Adrenal gland (tissue), 12 donors: ENCODE measurements around the gene EIF4H. TPM values are rescaled to one million over a fixed set of nuclear protein-coding genes. Genes with fewer than 3 reads are reported as not detected.
"Not testable (repeated sequence)": the region's sequence is repeated elsewhere in the genome, so short reads cannot be mapped to it uniquely, and the experiment has no call there.

Source experiments
- DNase-seq, 7 donors: peaks; one replicate each; pipeline ENCODE4 v3.0.0-alpha.2; 2019 to 2020
- H3K27ac ChIP-seq, 5 donors: fragments of 200-600 bp; sonication (generic) in 4 of 5; 1 replicate in 3 of 5; 2 replicates in 2 of 5; pipeline versions ENCODE4 v1.5.1 to v1.8.0; 2016 to 2020; ENCODE audit warnings: mild to moderate bottlenecking in 1 of 5
- H3K27me3 ChIP-seq: fragments of 200-600 bp; 2 replicates; pipeline ENCODE4 v1.8.0; 2021
- H3K36me3 ChIP-seq, 2 donors: fragments of 200-600 bp; replicated peaks in 1 of 2; 1 replicate in 1 of 2; 2 replicates in 1 of 2; pipeline versions ENCODE4 v1.5.1 to v1.8.0; 2018 to 2022
- H3K4me1 ChIP-seq, 2 donors: fragments of 200-600 bp; replicated peaks in 1 of 2; 1 replicate in 1 of 2; 2 replicates in 1 of 2; pipeline versions ENCODE4 v1.5.1 to v1.8.0; 2018 to 2021
- H3K4me3 ChIP-seq, 4 donors: fragments of 200-600 bp; sonication (generic) in 3 of 4; one replicate each; pipeline ENCODE4 v1.5.1; 2016 to 2018
- H3K9me3 ChIP-seq, 3 donors: fragments of 200-600 bp; sonication (generic) in 1 of 3; replicated peaks in 1 of 3; 1 replicate in 2 of 3; 2 replicates in 1 of 3; pipeline versions ENCODE4 v1.5.1 to v1.8.0; 2016 to 2021
- POLR2A ChIP-seq, 2 donors: fragments of 450-650 bp; IDR thresholded peaks; one replicate each; pipeline ENCODE4 v1.6.1; 2017; ENCODE audit warnings: antibody characterized with exemption in 2 of 2, mild to moderate bottlenecking in 2 of 2, moderate library complexity in 1 of 2
- WGBS, 4 donors: extraction: QIAGEN DNeasy Blood & Tissue Kit in 2 of 4; methylation state at CpG; one replicate each; pipeline versions ENCODE4 v1.1.5 to v1.1.7; 2013 to 2017; 5-methylcytosine and 5-hydroxymethylcytosine counted together
- intact Hi-C, 2 donors: fragments of 100-400 bp; cut with DNase I; formaldehyde crosslinking; loops; one replicate each; pipeline versions ENCODE4 v1.14.1 to v1.15.0; 2022 to 2023
- polyA plus RNA-seq, 3 donors: library from polyadenylated mRNA; stranded (reverse); fragments of 200-250 nt in 2 of 3; fragments of 350-450 nt in 1 of 3; fragmentation: Illumina TruSeq in 1 of 3; extraction: RNeasy Lipid Tissue Mini Kit (QIAGEN cat#74804) in 1 of 3; gene quantifications; one replicate each; pipeline ENCODE4 v1.2.3, GENCODE V29; 2013 to 2014
- total RNA-seq, 9 donors: library from RNA; depleted of rRNA in 4 of 9; stranded (reverse); fragments of >200 nt in 4 of 9; fragments of 120-200 nt in 1 of 9; fragmentation: NEBNext Ultra II Directional in 1 of 9; extraction: Animal tissue kit (Norgen Biotek cat#: 25700) in 1 of 9; gene quantifications; one replicate each; pipeline versions ENCODE4 v1.1.0 to v1.2.4, GENCODE V29; 2013 to 2023
- TF ChIP-seq, protein P1 (sequence below), 6 experiments: fragments of 450-650 bp in 4 of 6; fragments of 200-600 bp in 2 of 6; sonication (generic) in 1 of 6; IDR thresholded peaks; 1 replicate in 5 of 6; 2 replicates in 1 of 6; pipeline versions ENCODE4 v1.5.1 to v1.8.0; 2016 to 2021; ENCODE audit warnings: antibody characterized with exemption in 6 of 6, mild to moderate bottlenecking in 2 of 6, moderate library complexity in 1 of 6
- donor health status: healthy with polysubstance abuse.
- donor health status: Bipolar disorder and iron deficiency.
- donor health status: DM: yes; HTN: yes; CAD: no.
- donor health status: DM: no; HTN: no; CAD: no.
- donor health status: DM: no; HTN: no; CAD: no.
- donor health status: DM: yes; HTN: yes; CAD: no.

The EIF4H gene
- total and polyA plus RNA-seq, 12 donors: 108 to 364 (median 252) TPM

DNA sequence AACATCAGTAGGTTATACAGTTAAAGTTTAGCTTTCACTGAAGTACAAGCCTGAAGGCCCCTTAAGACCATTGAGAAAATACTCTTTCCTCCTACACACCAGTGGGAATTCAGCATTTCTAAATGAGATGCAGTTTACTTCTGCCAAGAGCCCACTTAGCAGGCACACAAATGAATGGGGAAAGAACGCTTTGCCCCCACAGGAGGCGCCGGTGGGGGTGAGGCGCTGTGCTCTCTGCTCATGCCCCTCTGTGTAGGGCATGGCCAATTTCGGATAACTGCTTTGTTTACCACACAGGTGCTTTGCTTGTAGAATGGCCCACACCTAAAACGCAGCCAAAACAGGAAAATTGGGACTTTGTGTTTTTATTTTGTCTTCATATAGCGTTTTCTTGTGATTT, 19.8 kb downstream of the EIF4H start:
- TF ChIP-seq, protein P1, sequence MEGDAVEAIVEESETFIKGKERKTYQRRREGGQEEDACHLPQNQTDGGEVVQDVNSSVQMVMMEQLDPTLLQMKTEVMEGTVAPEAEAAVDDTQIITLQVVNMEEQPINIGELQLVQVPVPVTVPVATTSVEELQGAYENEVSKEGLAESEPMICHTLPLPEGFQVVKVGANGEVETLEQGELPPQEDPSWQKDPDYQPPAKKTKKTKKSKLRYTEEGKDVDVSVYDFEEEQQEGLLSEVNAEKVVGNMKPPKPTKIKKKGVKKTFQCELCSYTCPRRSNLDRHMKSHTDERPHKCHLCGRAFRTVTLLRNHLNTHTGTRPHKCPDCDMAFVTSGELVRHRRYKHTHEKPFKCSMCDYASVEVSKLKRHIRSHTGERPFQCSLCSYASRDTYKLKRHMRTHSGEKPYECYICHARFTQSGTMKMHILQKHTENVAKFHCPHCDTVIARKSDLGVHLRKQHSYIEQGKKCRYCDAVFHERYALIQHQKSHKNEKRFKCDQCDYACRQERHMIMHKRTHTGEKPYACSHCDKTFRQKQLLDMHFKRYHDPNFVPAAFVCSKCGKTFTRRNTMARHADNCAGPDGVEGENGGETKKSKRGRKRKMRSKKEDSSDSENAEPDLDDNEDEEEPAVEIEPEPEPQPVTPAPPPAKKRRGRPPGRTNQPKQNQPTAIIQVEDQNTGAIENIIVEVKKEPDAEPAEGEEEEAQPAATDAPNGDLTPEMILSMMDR (IDR thresholded peaks at IDR 0.05): no peak
- TF ChIP-seq POLR2A (IDR thresholded peaks at IDR 0.05): no peak
- H3K27me3 ChIP-seq: no peaks in the 10 kb centered on the region
- no peaks in the 10 kb centered on the region for H3K4me1 ChIP-seq
- no peak for DNase-seq
- H3K36me3 ChIP-seq: peaks cover 0 to 77% of the 10 kb centered on the region in 2 donors
- WGBS, 4 donors: 94 to 95% (median 95%) methylated on average over 7 of the region's 7 CpGs
- no peaks in the 10 kb centered on the region for H3K9me3 ChIP-seq
- H3K27ac ChIP-seq: no peak overlapping the region
- intact Hi-C loops: no loop called here
- H3K4me3 ChIP-seq: no peak overlapping the region

DNA sequence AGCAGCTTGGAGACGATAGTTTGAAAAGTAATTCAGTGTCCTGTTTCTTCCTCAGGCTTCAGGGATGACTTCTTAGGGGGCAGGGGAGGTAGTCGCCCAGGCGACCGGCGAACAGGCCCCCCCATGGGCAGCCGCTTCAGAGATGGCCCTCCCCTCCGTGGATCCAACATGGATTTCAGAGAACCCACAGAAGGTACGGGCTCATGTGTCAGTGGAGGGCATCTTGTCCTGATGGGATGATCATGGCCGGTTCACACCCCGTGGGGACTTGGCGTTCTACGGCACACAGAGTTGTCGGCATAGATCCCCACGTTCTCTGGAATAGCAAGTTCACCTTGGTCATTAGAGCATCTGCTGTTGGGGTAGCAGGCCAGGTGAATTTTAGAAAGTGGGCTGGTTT, 20.5 kb downstream of the EIF4H start:
- DNase-seq: peak in 1 of 7 donors; percentile 10
- Histone ChIP-seq H3K4me3 (no peak overlapping the region), H3K9me3 (no peaks in the 10 kb centered on the region), H3K27me3 (no peaks in the 10 kb centered on the region), H3K27ac (peak overlapping the region in 1 of 5 donors; percentile 31), H3K4me1 (no peaks in the 10 kb centered on the region), H3K36me3 (peaks cover 0 to 69% of the 10 kb centered on the region in 2 donors)
- intact Hi-C loops: no loop called here
- TF ChIP-seq POLR2A (IDR thresholded peaks at IDR 0.05): no peak
- TF ChIP-seq, protein P1 (IDR thresholded peaks at IDR 0.05): no peak
- 82 to 91% (median 89%) methylated on average over 9 to 14 of the region's 14 CpGs for WGBS, 4 donors

GRCh38 chr7:74195139-74195860, 21.1 kb downstream of the EIF4H start:
- H3K4me1 ChIP-seq, H3K4me3 ChIP-seq, H3K27me3 ChIP-seq, H3K9me3 ChIP-seq, intact Hi-C loops: not testable (repeated sequence)
- peak in 1 of 7 donors; percentile 10 for DNase-seq
- 61 to 77% (median 71%) methylated on average over 14 to 19 of the region's 23 CpGs for WGBS, 4 donors
- peak overlapping the region in 1 of 5 donors; percentile 31 for H3K27ac ChIP-seq
- peaks cover 0 to 63% of the 10 kb centered on the region in 2 donors for H3K36me3 ChIP-seq

DNA sequence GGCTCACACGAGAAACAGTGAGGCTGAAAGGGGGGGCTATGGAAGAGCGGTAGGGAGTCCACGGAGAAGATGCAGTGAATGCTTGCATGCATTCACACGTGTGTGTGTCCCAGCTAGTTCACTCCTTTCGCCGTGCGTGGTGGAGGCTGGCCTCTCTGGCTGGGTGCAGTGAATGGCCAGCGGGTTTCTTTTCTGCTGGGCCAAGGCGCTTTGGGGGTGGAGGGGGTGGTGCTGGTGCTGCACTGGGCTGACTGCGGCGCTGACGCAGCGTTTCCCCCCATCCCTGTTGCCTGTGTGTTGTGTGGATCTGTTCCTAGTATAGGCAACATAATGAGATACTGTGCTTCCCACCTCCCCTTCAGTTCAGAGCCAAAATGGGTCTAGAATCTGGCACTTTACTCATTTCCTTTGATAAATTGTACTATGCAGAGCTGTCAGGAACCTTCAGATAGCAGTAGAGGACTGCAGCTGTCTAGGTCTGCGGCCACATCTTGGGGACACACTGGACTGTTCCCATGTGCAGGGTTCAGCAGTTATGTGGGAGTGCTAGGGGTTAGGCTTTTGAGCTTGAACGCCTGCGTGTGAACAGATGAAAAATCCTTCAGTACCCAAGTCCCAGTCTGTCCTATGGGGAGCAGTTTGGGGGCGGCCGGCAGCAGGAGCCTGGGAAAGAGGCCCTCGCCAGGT, 22.0 kb downstream of the EIF4H start:
- H3K9me3 ChIP-seq: not testable (repeated sequence)
- DNase-seq: peak in 1 of 7 donors; percentile 15

DNA sequence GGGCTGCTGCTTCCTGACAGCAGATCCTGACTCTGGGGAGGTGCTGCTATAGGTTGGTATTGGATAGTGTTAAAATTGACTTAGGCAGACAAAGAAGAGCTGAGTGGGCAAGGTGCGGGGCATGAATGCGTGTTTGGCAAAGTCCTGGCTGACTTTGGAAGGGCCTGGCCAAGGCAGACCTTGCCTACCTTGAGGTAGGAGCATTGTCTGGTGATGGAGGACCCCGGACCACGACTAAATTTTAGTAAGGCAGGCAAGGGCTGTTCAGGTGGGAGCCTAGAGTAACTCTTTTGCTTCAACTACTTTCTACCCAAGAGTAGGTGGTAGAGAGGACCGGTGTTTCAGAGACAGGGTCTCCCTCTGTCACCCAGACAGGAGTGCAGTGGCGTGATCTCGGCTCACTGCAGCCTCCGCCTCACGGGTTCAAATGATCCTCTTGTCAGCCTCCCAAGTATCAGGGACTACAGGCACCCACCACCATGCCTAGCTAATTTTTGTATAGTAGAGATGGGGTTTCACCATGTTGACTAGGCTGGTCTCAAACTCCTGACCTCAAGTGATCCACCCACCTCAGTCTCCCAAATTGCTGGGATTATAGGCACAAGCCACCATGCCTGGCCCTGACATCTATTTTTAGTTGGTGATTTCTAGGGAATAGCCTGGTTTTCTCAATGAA, 23.4 kb downstream of the EIF4H start:
- intact Hi-C loops: no loop called here
- H3K4me1 ChIP-seq: no peaks in the 10 kb centered on the region
- peak in 1 of 7 donors; percentile 9 for DNase-seq
- 91 to 97% (median 95%) methylated on average over 4 to 9 of the region's 9 CpGs for WGBS, 4 donors
- no peak overlapping the region for H3K4me3 ChIP-seq
- no peak for TF ChIP-seq POLR2A (IDR thresholded peaks at IDR 0.05)
- TF ChIP-seq, protein P1 (IDR thresholded peaks at IDR 0.05): no peak
- no peaks in the 10 kb centered on the region for H3K9me3 ChIP-seq
- H3K27me3 ChIP-seq: no peaks in the 10 kb centered on the region
- H3K36me3 ChIP-seq: peaks cover 0 to 41% of the 10 kb centered on the region in 2 donors
- no peak overlapping the region for H3K27ac ChIP-seq

More for the DNA sequence above, 22.0 kb downstream of the EIF4H start:
- Histone ChIP-seq H3K36me3 (peaks cover 0 to 55% of the 10 kb centered on the region in 2 donors), H3K27ac (peak overlapping the region in 2 of 5 donors; percentile 8 to 55)
- H3K27me3 ChIP-seq, H3K4me3 ChIP-seq, intact Hi-C loops, H3K4me1 ChIP-seq: not testable (repeated sequence)
- 83 to 90% (median 84%) methylated on average over 6 to 16 of the region's 19 CpGs for WGBS, 4 donors
